Fibroblast of peridontal ligament (primary cell): ENCODE measurements around the gene SMYD2.
A peak's percentile ranks its signal among the peaks of the same experiment; 100 is the strongest.
"Not testable (repeated sequence)": the region's sequence is repeated elsewhere in the genome, so short reads cannot be mapped to it uniquely, and the experiment has no call there.

Experiments
- DNase-seq: peaks from one replicate; pipeline ENCODE4 v3.0.0-alpha.2; 2010; ENCODE audit errors: extremely low read depth

SMYD2 gene

GRCh38 chr1:214271174-214271858, 9.6 kb upstream of the SMYD2 start:
- DNase-seq, result no peak

- no peak for DNase-seq
Observed at GRCh38 chr1:214271995-214272731, 8.8 kb upstream of the SMYD2 start.

- no peak for DNase-seq
Observed at GRCh38 chr1:214272964-214273533, 7.9 kb upstream of the SMYD2 start.

GRCh38 chr1:214275700-214276099, 5.3 kb upstream of the SMYD2 start:
- not testable (repeated sequence) for DNase-seq

- no peak for DNase-seq
Observed at GRCh38 chr1:214276786-214277185, 4.2 kb upstream of the SMYD2 start.

- DNase-seq, result peak; percentile 46
Observed at GRCh38 chr1:214277704-214278635, 3.0 kb upstream of the SMYD2 start.

- no peak for DNase-seq
Observed at GRCh38 chr1:214280386-214281020, 456 bp upstream of the SMYD2 start.

- peak; percentile 59 for DNase-seq
Observed at GRCh38 chr1:214281720-214282629, 1.0 kb downstream of the SMYD2 start.

- no peak for DNase-seq
Observed at GRCh38 chr1:214282630-214283242, 1.8 kb downstream of the SMYD2 start.

GRCh38 chr1:214285610-214286440, 4.9 kb downstream of the SMYD2 start:
- DNase-seq, result no peak

GRCh38 chr1:214287884-214288283, 6.9 kb downstream of the SMYD2 start:
- DNase-seq, result no peak

GRCh38 chr1:214289574-214290272, 8.8 kb downstream of the SMYD2 start:
- no peak for DNase-seq

- DNase-seq, result no peak
Observed at GRCh38 chr1:214290424-214291037, 9.6 kb downstream of the SMYD2 start.

GRCh38 chr1:214292322-214292721, 11.4 kb downstream of the SMYD2 start:
- no peak for DNase-seq

GRCh38 chr1:214295934-214296333, 15.0 kb downstream of the SMYD2 start:
- DNase-seq, result no peak

GRCh38 chr1:214296860-214297745, 16.1 kb downstream of the SMYD2 start:
- peak; percentile 64 for DNase-seq
